Endothelial cell (in vitro differentiated cells): Measurements from ENCODE around the gene EVI5L. TPM values are rescaled to one million over a fixed set of nuclear protein-coding genes. Genes with fewer than 3 reads are reported as not detected.

ENCODE experiments used
- DNase-seq: peaks from one replicate; pipeline ENCODE4 v3.0.0; 2021; ENCODE audit warnings: low spot score
- H3K27ac Mint-ChIP-seq: one replicate; pipeline ENCODE4 v1.8.0; 2021; ENCODE audit warnings: mixed read lengths, inconsistent platforms; ENCODE audit not compliant: unreplicated experiment
- H3K27me3 Mint-ChIP-seq: one replicate; pipeline ENCODE4 v1.8.0; 2021; ENCODE audit warnings: mild to moderate bottlenecking, moderate library complexity, mixed read lengths, inconsistent platforms; ENCODE audit not compliant: unreplicated experiment
- H3K36me3 Mint-ChIP-seq: one replicate; pipeline ENCODE4 v1.8.0; 2021; ENCODE audit warnings: mild to moderate bottlenecking, low read depth, mixed read lengths, inconsistent platforms; ENCODE audit not compliant: unreplicated experiment
- H3K4me1 Mint-ChIP-seq: one replicate; pipeline ENCODE4 v1.8.0; 2021; ENCODE audit warnings: mild to moderate bottlenecking, mixed read lengths, inconsistent platforms; ENCODE audit not compliant: unreplicated experiment
- H3K4me3 Mint-ChIP-seq: one replicate; pipeline ENCODE4 v1.8.0; 2021; ENCODE audit warnings: mild to moderate bottlenecking, mixed read lengths, inconsistent platforms; ENCODE audit not compliant: unreplicated experiment
- H3K9me3 Mint-ChIP-seq: one replicate; pipeline ENCODE4 v1.8.0; 2021; ENCODE audit warnings: mixed read lengths, inconsistent platforms; ENCODE audit not compliant: unreplicated experiment
- CTCF ChIP-seq: fragments of 200-600 bp; sonication (generic); IDR thresholded peaks from one replicate; pipeline ENCODE4 v1.5.0; 2021; ENCODE audit warnings: antibody characterized with exemption; ENCODE audit not compliant: unreplicated experiment
- total RNA-seq: library from RNA; stranded (reverse); fragmentation: NEBNext Ultra II Directional; extraction: Animal tissue kit (Norgen Biotek cat#: 25700); gene quantifications from one replicate; pipeline ENCODE4 v1.2.1, GENCODE V29; 2021; ENCODE audit not compliant: unreplicated experiment

Gene EVI5L
- total RNA-seq, 1 donor from 2014 or later, result 20.4 TPM

GRCh38 chr19:7852851-7853769, 23.1 kb downstream of the EVI5L start:
- TF ChIP-seq CTCF, result peak; percentile 90
- peak; percentile 80 for DNase-seq
- H3K27me3 Mint-ChIP-seq, result peaks cover 8% of the 10 kb centered on the region
- H3K4me1 Mint-ChIP-seq, result no peaks in the 10 kb centered on the region
- no peak overlapping the region for H3K4me3 Mint-ChIP-seq
- no peaks in the 10 kb centered on the region for H3K36me3 Mint-ChIP-seq
- no peak overlapping the region for H3K27ac Mint-ChIP-seq
- H3K9me3 Mint-ChIP-seq, result no peaks in the 10 kb centered on the region

GRCh38 chr19:7853770-7854128, 23.7 kb downstream of the EVI5L start:
- no peak overlapping the region for H3K27ac Mint-ChIP-seq
- TF ChIP-seq CTCF, result no peak

GRCh38 chr19:7855426-7856108, 25.5 kb downstream of the EVI5L start:
- DNase-seq, result no peak
- no peaks in the 10 kb centered on the region for H3K9me3 Mint-ChIP-seq
- H3K27me3 Mint-ChIP-seq, result peaks cover 8% of the 10 kb centered on the region
- H3K4me3 Mint-ChIP-seq, result no peak overlapping the region
- H3K36me3 Mint-ChIP-seq, result no peaks in the 10 kb centered on the region
- H3K27ac Mint-ChIP-seq, result no peak overlapping the region
- peaks cover 3% of the 10 kb centered on the region for H3K4me1 Mint-ChIP-seq
- TF ChIP-seq CTCF, result no peak

More at GRCh38 chr19:7853770-7854128, 23.7 kb downstream of the EVI5L start:
- no peak for DNase-seq
- Mint-ChIP-seq H3K4me3 (no peak overlapping the region), H3K4me1 (peaks cover 2% of the 10 kb centered on the region), H3K27me3 (peaks cover 11% of the 10 kb centered on the region), H3K36me3 (no peaks in the 10 kb centered on the region), H3K9me3 (no peaks in the 10 kb centered on the region)

GRCh38 chr19:7856109-7856591, 26.1 kb downstream of the EVI5L start:
- Mint-ChIP-seq H3K27ac (no peak overlapping the region), H3K9me3 (no peaks in the 10 kb centered on the region), H3K36me3 (no peaks in the 10 kb centered on the region), H3K27me3 (peaks cover 11% of the 10 kb centered on the region), H3K4me1 (peaks cover 9% of the 10 kb centered on the region), H3K4me3 (no peak overlapping the region)
- DNase-seq, result no peak
- no peak for TF ChIP-seq CTCF
